Testis (tissue), 3 donors: Measurements from ENCODE around the gene NAA38. TPM values are rescaled to one million over a fixed set of nuclear protein-coding genes. Genes with fewer than 3 reads are reported as not detected.

Source experiments
- DNase-seq: peaks from one replicate; pipeline ENCODE4 v3.0.0-alpha.2; 2019
- H3K27ac ChIP-seq, 2 donors: fragments of 200-600 bp; sonication (generic); one replicate each; pipeline ENCODE4 v1.5.1; 2019
- H3K27me3 ChIP-seq: fragments of 200-600 bp; sonication (generic); one replicate; pipeline ENCODE4 v1.5.1; 2019
- H3K36me3 ChIP-seq: fragments of 200-600 bp; sonication (generic); one replicate; pipeline ENCODE4 v1.5.1; 2017; ENCODE audit warnings: low read depth; ENCODE audit errors: missing control alignments
- H3K4me1 ChIP-seq: fragments of 200-600 bp; sonication (generic); one replicate; pipeline ENCODE4 v1.5.1; 2019
- H3K4me3 ChIP-seq, 2 donors: fragments of 200-600 bp; sonication (generic); one replicate each; pipeline ENCODE4 v1.5.1; 2017 to 2019
- H3K9me3 ChIP-seq: fragments of 200-600 bp; sonication (generic); one replicate; pipeline ENCODE4 v1.5.1; 2017
- POLR2A ChIP-seq: fragments of 450-650 bp; IDR thresholded peaks from one replicate; pipeline ENCODE4 v1.6.1; 2017; ENCODE audit warnings: antibody characterized with exemption, mild to moderate bottlenecking, moderate library complexity
- WGBS, 2 donors: methylation state at CpG; one replicate each; pipeline ENCODE4 v1.1.5; 2018; 5-methylcytosine and 5-hydroxymethylcytosine counted together
- intact Hi-C: fragments of 100-400 bp; cut with DNase I; formaldehyde crosslinking; loops from one replicate; pipeline ENCODE4 v1.15.1; 2023; ENCODE audit warnings: low total_unique reads
- polyA plus RNA-seq: library from polyadenylated mRNA; stranded (reverse); fragments of 350-450 nt; fragmentation: Illumina TruSeq; extraction: RNeasy Lipid Tissue Mini Kit (QIAGEN cat#74804); gene quantifications from one replicate; pipeline ENCODE4 v1.2.3, GENCODE V29; 2014; ENCODE audit warnings: low read depth, low replicate concordance; ENCODE audit not compliant: insufficient read depth
- small RNA-seq, 2 donors: library from RNA; depleted of rRNA; stranded (forward); fragments of <200 nt; gene quantifications; one replicate each; pipeline ENCODE3, GENCODE V24; 2016
- total RNA-seq, 2 donors: library from RNA; depleted of rRNA; stranded (reverse); fragments of >200 nt; gene quantifications; one replicate each; pipeline ENCODE4 v1.2.3, GENCODE V29; 2016
- TF ChIP-seq, protein P1 (sequence below), 3 experiments: fragments of 450-650 bp in 2 of 3; fragments of 200-600 bp in 1 of 3; sonication (generic) in 1 of 3; IDR thresholded peaks; one replicate each; pipeline ENCODE4 v1.5.1; 2016 to 2019; ENCODE audit warnings: antibody characterized with exemption in 3 of 3, mild to moderate bottlenecking in 2 of 3, moderate library complexity in 1 of 3

NAA38 gene
- total and polyA plus RNA-seq, 3 donors from 2014 or later: 72.3 to 102 (median 83.1) TPM

DNA sequence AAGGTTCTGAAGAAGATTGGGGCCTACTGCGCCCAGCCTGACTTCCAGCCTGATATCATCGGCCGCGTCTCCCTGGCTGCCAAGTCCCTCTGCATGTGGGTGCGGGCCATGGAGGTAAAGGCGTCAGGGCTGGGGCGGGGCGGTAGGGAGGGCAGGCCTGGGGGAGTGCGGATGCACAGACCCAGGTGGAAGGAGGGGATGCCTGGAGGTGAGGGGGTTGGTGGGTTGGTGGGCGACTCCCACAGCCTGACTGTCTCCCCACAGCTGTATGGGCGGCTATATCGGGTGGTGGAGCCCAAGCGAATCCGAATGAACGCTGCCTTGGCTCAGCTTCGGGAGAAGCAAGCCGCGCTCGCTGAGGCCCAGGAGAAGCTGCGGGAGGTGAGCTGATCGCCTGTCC lies 50.2 kb downstream of the NAA38 start:
- Histone ChIP-seq H3K27ac (no peak overlapping the region), H3K4me1 (no peaks in the 10 kb centered on the region), H3K4me3 (no peak overlapping the region), H3K36me3 (no peaks in the 10 kb centered on the region), H3K9me3 (no peaks in the 10 kb centered on the region), H3K27me3 (no peaks in the 10 kb centered on the region)
- no peak for DNase-seq
- intact Hi-C loops: no loop called here
- TF ChIP-seq POLR2A: no peak
- TF ChIP-seq, protein P1, sequence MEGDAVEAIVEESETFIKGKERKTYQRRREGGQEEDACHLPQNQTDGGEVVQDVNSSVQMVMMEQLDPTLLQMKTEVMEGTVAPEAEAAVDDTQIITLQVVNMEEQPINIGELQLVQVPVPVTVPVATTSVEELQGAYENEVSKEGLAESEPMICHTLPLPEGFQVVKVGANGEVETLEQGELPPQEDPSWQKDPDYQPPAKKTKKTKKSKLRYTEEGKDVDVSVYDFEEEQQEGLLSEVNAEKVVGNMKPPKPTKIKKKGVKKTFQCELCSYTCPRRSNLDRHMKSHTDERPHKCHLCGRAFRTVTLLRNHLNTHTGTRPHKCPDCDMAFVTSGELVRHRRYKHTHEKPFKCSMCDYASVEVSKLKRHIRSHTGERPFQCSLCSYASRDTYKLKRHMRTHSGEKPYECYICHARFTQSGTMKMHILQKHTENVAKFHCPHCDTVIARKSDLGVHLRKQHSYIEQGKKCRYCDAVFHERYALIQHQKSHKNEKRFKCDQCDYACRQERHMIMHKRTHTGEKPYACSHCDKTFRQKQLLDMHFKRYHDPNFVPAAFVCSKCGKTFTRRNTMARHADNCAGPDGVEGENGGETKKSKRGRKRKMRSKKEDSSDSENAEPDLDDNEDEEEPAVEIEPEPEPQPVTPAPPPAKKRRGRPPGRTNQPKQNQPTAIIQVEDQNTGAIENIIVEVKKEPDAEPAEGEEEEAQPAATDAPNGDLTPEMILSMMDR (IDR thresholded peaks at IDR 0.05): no peak
- WGBS, 2 donors: 73 to 75% methylated on average over 10 to 21 of the region's 21 CpGs

Small RNA genes within 50 kb of the gene (small RNA-seq; reads per million reads assigned to genes)
- 28.0 to 45.2 reads per million in 2 donors for gene SCARNA21

Other genes starting within 250 kb of the NAA38 start
- gene FXR2, start 242.7 kb downstream of the NAA38 start, total RNA-seq: 10 to 100 TPM; 53.8 to 60.3 TPM
- 76.0 TPM for gene FXR2, start 242.7 kb downstream of the NAA38 start, polyA plus RNA-seq
- 100 to 1,000 TPM; 108 to 112 TPM for gene SAT2, start 229.7 kb downstream of the NAA38 start, total RNA-seq
- gene SAT2, start 229.7 kb downstream of the NAA38 start, polyA plus RNA-seq: 128 TPM
- 1 to 10 TPM; 3.2 to 6.1 TPM for gene SHBG, start 227.4 kb downstream of the NAA38 start, total RNA-seq
- gene SHBG, start 227.4 kb downstream of the NAA38 start, polyA plus RNA-seq: 17.8 TPM
- gene ATP1B2, start 206.6 kb downstream of the NAA38 start, total RNA-seq: 10 to 100 TPM in 1 of 2 donors, 1 to 10 TPM in 1; 6.1 to 11.6 TPM
- gene ATP1B2, start 206.6 kb downstream of the NAA38 start, polyA plus RNA-seq: 10.1 TPM
- 10 to 100 TPM; 45.0 to 47.1 TPM for gene TP53, start 170.1 kb downstream of the NAA38 start, total RNA-seq
- gene TP53, start 170.1 kb downstream of the NAA38 start, polyA plus RNA-seq: 32.1 TPM
- 10 to 100 TPM; 10.5 to 11.3 TPM for gene WRAP53, start 169.1 kb downstream of the NAA38 start, total RNA-seq
- gene WRAP53, start 169.1 kb downstream of the NAA38 start, polyA plus RNA-seq: 12.0 TPM
- 1 to 10 TPM in 1 of 2 donors, under 1 TPM in 1; 0.93 to 2.0 TPM for gene EFNB3, start 152.4 kb downstream of the NAA38 start, total RNA-seq
- gene EFNB3, start 152.4 kb downstream of the NAA38 start, polyA plus RNA-seq: 3.5 TPM
- 10 to 100 TPM; 11.7 to 22.7 TPM for gene DNAH2, start 139.8 kb downstream of the NAA38 start, total RNA-seq
- 24.9 TPM for gene DNAH2, start 139.8 kb downstream of the NAA38 start, polyA plus RNA-seq
- 10 to 100 TPM; 38.0 to 41.8 TPM for gene KDM6B, start 23.3 kb downstream of the NAA38 start, total RNA-seq
- gene KDM6B, start 23.3 kb downstream of the NAA38 start, polyA plus RNA-seq: 27.8 TPM
- 1 to 10 TPM; 4.6 to 7.4 TPM for gene TMEM88, start 2.5 kb downstream of the NAA38 start, total RNA-seq
- gene TMEM88, start 2.5 kb downstream of the NAA38 start, polyA plus RNA-seq: 6.8 TPM
- gene CYB5D1, start 444 bp upstream of the NAA38 start, total RNA-seq: 10 to 100 TPM in 1 of 2 donors, 1 to 10 TPM in 1; 9.9 to 10.1 TPM
- gene CYB5D1, start 444 bp upstream of the NAA38 start, polyA plus RNA-seq: 12.8 TPM
- gene CHD3, start 31.2 kb upstream of the NAA38 start, total RNA-seq: 100 to 1,000 TPM; 111 to 123 TPM
- gene CHD3, start 31.2 kb upstream of the NAA38 start, polyA plus RNA-seq: 62.3 TPM
- gene RNF227, start 58.7 kb upstream of the NAA38 start, total RNA-seq: 10 to 100 TPM; 16.2 to 27.9 TPM
- 6.5 TPM for gene RNF227, start 58.7 kb upstream of the NAA38 start, polyA plus RNA-seq
- gene KCNAB3, start 72.3 kb upstream of the NAA38 start, total RNA-seq: 1 to 10 TPM; 4.3 to 5.2 TPM
- 3.3 TPM for gene KCNAB3, start 72.3 kb upstream of the NAA38 start, polyA plus RNA-seq
- 10 to 100 TPM; 76.1 to 96.1 TPM for gene TRAPPC1, start 74.4 kb upstream of the NAA38 start, total RNA-seq
- gene TRAPPC1, start 74.4 kb upstream of the NAA38 start, polyA plus RNA-seq: 115 TPM
- 100 to 1,000 TPM in 1 of 2 donors, 10 to 100 TPM in 1; 79.2 to 111 TPM for gene CNTROB, start 74.6 kb upstream of the NAA38 start, total RNA-seq
- 153 TPM for gene CNTROB, start 74.6 kb upstream of the NAA38 start, polyA plus RNA-seq
- 1 to 10 TPM; 1.3 to 1.7 TPM for gene GUCY2D, start 145.1 kb upstream of the NAA38 start, total RNA-seq
- 2.4 TPM for gene GUCY2D, start 145.1 kb upstream of the NAA38 start, polyA plus RNA-seq
- gene ALOX15B, start 181.5 kb upstream of the NAA38 start, total RNA-seq: 1 to 10 TPM in 1 of 2 donors, under 1 TPM in 1; 0.79 to 2.2 TPM
- 1.8 TPM for gene ALOX15B, start 181.5 kb upstream of the NAA38 start, polyA plus RNA-seq
- under 1 TPM; 0.87 to 0.99 TPM for gene ALOX12B, start 230.2 kb upstream of the NAA38 start, total RNA-seq
- 1.1 TPM for gene ALOX12B, start 230.2 kb upstream of the NAA38 start, polyA plus RNA-seq